Mesothelial cell of epicardium (in vitro differentiated cells): ENCODE measurements around the gene NR3C1. TPM values are rescaled to one million over a fixed set of nuclear protein-coding genes. Genes with fewer than 3 reads are reported as not detected.

Experiments
- DNase-seq, 2 experiments: peaks; one replicate each; pipeline ENCODE4 v3.0.0; 2021; ENCODE audit warnings: low spot score in 2 of 2; ENCODE audit not compliant: unreplicated experiment in 2 of 2
- H3K27ac Mint-ChIP-seq: 2 replicates; pipeline ENCODE4 v1.8.0; 2021; ENCODE audit warnings: mixed read lengths
- H3K27me3 Mint-ChIP-seq: 2 replicates; pipeline ENCODE4 v1.8.0; 2021; ENCODE audit warnings: low read depth, mixed read lengths
- H3K36me3 Mint-ChIP-seq: 2 replicates; pipeline ENCODE4 v1.8.0; 2021; ENCODE audit warnings: mixed read lengths
- H3K4me1 Mint-ChIP-seq: 2 replicates; pipeline ENCODE4 v1.8.0; 2021; ENCODE audit warnings: mixed read lengths
- H3K4me3 Mint-ChIP-seq: 2 replicates; pipeline ENCODE4 v1.8.0; 2021; ENCODE audit warnings: mild to moderate bottlenecking, moderate library complexity, mixed read lengths
- H3K9me3 Mint-ChIP-seq: 2 replicates; pipeline ENCODE4 v1.8.0; 2021; ENCODE audit warnings: mixed read lengths
- total RNA-seq: library from RNA; stranded (reverse); gene quantifications from 3 replicates; pipeline ENCODE4 v1.2.1, GENCODE V29; 2021
- TF ChIP-seq, protein P1 (sequence below): fragments of 200-600 bp; sonication (generic); IDR thresholded peaks from one replicate; pipeline ENCODE4 v1.5.0; 2021; ENCODE audit warnings: antibody characterized with exemption; ENCODE audit not compliant: unreplicated experiment

Gene NR3C1
- total RNA-seq, 1 donor from 2014 or later = 29.2 TPM

- TF ChIP-seq, protein P1, sequence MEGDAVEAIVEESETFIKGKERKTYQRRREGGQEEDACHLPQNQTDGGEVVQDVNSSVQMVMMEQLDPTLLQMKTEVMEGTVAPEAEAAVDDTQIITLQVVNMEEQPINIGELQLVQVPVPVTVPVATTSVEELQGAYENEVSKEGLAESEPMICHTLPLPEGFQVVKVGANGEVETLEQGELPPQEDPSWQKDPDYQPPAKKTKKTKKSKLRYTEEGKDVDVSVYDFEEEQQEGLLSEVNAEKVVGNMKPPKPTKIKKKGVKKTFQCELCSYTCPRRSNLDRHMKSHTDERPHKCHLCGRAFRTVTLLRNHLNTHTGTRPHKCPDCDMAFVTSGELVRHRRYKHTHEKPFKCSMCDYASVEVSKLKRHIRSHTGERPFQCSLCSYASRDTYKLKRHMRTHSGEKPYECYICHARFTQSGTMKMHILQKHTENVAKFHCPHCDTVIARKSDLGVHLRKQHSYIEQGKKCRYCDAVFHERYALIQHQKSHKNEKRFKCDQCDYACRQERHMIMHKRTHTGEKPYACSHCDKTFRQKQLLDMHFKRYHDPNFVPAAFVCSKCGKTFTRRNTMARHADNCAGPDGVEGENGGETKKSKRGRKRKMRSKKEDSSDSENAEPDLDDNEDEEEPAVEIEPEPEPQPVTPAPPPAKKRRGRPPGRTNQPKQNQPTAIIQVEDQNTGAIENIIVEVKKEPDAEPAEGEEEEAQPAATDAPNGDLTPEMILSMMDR = no peak
- H3K36me3 Mint-ChIP-seq = no peaks in the 10 kb centered on the region
Measured at GRCh38 chr5:143231973-143232812, 171.3 kb downstream of the NR3C1 start.

DNA sequence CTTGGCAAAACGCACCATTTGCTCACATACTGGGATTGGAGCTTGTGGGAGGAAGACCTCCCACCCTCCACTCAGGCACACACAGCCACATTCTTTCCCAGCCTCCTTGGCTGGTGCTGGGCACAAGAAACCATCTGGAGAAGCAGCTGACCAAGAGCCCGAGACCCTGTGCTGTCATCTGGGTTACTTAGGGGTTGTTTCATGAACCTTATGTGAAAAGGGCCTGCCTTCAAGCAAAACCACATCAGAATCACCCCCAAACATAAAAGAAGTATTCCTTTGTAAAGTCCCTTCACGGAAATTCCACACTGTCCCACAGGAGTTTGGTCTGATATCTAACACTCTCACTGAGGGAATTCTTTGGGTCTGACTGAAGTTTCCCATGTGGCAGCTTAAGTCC lies 172.1 kb downstream of the NR3C1 start:
- Mint-ChIP-seq H3K27ac (no peak overlapping the region), H3K36me3 (no peaks in the 10 kb centered on the region), H3K4me1 (peaks cover 4% of the 10 kb centered on the region), H3K4me3 (no peak overlapping the region), H3K9me3 (no peaks in the 10 kb centered on the region), H3K27me3 (no peaks in the 10 kb centered on the region)
- no peak for DNase-seq
- TF ChIP-seq, protein P1 = no peak

More at GRCh38 chr5:143231973-143232812, 171.3 kb downstream of the NR3C1 start:
- no peaks in the 10 kb centered on the region for H3K9me3 Mint-ChIP-seq
- no peak overlapping the region for H3K4me3 Mint-ChIP-seq
- no peaks in the 10 kb centered on the region for H3K27me3 Mint-ChIP-seq
- H3K4me1 Mint-ChIP-seq = peaks cover 4% of the 10 kb centered on the region
- H3K27ac Mint-ChIP-seq = no peak overlapping the region
- no peak for DNase-seq

DNA sequence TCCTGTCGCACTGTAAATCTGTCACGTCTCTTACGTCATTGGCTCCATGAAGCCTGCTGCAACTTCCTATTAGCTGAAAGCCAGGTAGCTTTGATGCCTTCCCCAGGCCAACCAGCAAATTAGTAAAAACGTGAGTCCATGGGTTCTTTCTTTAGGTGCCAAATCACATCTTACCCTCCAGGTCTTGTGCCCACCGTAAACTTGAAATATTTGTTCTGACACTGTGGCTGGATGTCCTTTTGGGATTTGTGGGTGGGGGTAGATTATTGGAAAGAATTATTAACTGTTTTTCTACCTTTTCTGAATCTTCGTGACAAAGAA lies 172.8 kb downstream of the NR3C1 start:
- Mint-ChIP-seq H3K36me3 (no peaks in the 10 kb centered on the region), H3K27me3 (no peaks in the 10 kb centered on the region), H3K4me1 (peaks cover 4% of the 10 kb centered on the region), H3K9me3 (no peaks in the 10 kb centered on the region), H3K4me3 (no peak overlapping the region), H3K27ac (no peak overlapping the region)
- DNase-seq = no peak
- TF ChIP-seq, protein P1 = no peak

DNA sequence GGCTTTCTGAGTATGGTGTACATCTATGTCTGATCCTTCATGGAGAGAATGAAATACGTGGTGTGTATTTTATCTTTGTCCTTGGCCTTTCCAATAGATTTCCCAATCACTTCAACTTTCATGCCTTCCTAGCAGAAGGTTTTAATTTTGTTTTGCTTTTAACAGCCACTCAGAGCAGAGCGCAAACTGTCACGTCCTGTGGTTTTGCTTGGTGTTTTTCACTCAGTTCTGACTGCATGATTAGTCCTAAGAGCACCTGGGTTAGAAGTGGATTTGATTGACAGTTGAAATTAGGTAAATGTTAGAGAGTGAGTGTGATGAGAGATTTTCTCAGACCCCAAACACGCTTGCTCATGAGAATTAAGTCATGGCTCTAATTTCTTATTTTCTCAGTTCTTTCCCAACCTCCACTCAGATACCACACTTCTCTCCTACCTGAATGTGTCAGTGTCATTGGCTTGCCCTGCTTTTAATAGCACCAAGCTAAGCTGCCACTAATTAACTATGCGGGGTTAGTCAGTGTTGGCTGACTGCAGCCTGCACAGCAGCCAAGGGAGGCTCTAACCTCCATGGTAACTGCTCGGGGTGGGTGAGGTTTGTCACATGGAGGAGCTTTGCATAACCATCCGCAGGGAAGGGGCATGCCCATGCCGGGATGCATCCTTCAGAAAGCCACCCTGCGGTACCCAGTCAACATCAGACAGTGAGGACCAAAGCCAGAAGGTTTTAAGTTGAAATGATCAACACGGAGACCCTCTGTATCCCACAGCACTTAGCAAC lies 173.4 kb downstream of the NR3C1 start:
- no peak for DNase-seq
- TF ChIP-seq, protein P1 = no peak
- Mint-ChIP-seq H3K27me3 (no peaks in the 10 kb centered on the region), H3K4me1 (peaks cover 4% of the 10 kb centered on the region), H3K9me3 (no peaks in the 10 kb centered on the region), H3K4me3 (no peak overlapping the region), H3K27ac (no peak overlapping the region), H3K36me3 (no peaks in the 10 kb centered on the region)

DNA sequence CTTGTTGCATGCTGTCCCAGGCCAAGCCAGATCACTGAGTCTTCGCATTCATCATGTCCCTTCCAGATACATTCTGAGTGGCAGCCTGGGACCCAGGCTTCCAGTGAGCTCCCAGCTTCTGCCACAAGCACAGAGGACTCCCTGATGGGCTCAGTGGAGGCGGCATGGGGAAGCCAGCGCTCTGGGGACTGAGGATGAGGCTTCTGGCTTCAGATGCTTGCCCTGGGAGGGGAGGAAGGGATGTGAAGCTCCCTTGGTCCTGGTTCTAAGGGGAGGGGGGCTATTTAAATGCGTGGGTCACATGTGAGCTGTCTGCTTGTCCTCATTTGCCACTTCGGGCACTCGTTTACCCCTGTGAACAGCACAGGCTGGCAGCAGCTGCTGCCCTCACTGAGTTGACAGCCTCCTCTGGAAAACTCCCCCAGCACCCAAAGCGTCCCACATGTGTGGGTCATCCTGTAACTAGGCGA lies 174.0 kb downstream of the NR3C1 start:
- no peak overlapping the region for H3K27ac Mint-ChIP-seq
- TF ChIP-seq, protein P1 = no peak
- peaks cover 8% of the 10 kb centered on the region for H3K4me1 Mint-ChIP-seq
- H3K4me3 Mint-ChIP-seq = no peak overlapping the region
- H3K36me3 Mint-ChIP-seq = no peaks in the 10 kb centered on the region
- H3K27me3 Mint-ChIP-seq = no peaks in the 10 kb centered on the region
- no peak for DNase-seq
- H3K9me3 Mint-ChIP-seq = no peaks in the 10 kb centered on the region
